H1 (cell line): Measurements from ENCODE around the gene ABCC11. TPM values are rescaled to one million over a fixed set of nuclear protein-coding genes. Genes with fewer than 3 reads are reported as not detected.

Experiments used
- BRCA1 ChIP-seq: IDR thresholded peaks from 2 replicates; pipeline ENCODE4 v1.6.1; 2012; ENCODE audit warnings: low read depth, low read length, improper control_type of control experiment
- SIRT6 ChIP-seq: IDR thresholded peaks from one replicate; pipeline ENCODE4 v1.7.1; 2012; ENCODE audit warnings: low read length, inconsistent platforms
- SUZ12 ChIP-seq: fragments of 200-600 bp; sonication (generic); IDR thresholded peaks from 2 replicates; pipeline ENCODE4 v1.6.1; 2012; ENCODE audit warnings: mild to moderate bottlenecking, inconsistent platforms, low read length, moderate library complexity, mixed read lengths
- polyA plus RNA-seq, 7 experiments: library from polyadenylated mRNA; depleted of rRNA in 3 of 7; stranded (reverse) in 5 of 7; unstranded in 2 of 7; fragments of >200 nt in 5 of 7; fragments of 200-250 nt in 2 of 7; gene quantifications; 1 replicate in 5 of 7; 2 replicates in 1 of 7; 4 replicates in 1 of 7; pipeline versions ENCODE4 v1.2.1 to v1.2.3, GENCODE V29; 2011 to 2013; ENCODE audit warnings: missing spikeins in 2 of 7, mixed read lengths in 2 of 7
- total RNA-seq: library from RNA; stranded (reverse); fragmentation: NEBNext Ultra II Directional; extraction: Animal tissue kit (Norgen Biotek cat#: 25700); gene quantifications from 2 replicates; pipeline ENCODE4 v1.2.1, GENCODE V29; 2021

The ABCC11 gene
- total and polyA plus RNA-seq, 2 of the 8 experiments (the other 6 are each of a cell fraction or from before 2014, with no cell fraction given): 0.06 TPM; not detected in 1

DNA sequence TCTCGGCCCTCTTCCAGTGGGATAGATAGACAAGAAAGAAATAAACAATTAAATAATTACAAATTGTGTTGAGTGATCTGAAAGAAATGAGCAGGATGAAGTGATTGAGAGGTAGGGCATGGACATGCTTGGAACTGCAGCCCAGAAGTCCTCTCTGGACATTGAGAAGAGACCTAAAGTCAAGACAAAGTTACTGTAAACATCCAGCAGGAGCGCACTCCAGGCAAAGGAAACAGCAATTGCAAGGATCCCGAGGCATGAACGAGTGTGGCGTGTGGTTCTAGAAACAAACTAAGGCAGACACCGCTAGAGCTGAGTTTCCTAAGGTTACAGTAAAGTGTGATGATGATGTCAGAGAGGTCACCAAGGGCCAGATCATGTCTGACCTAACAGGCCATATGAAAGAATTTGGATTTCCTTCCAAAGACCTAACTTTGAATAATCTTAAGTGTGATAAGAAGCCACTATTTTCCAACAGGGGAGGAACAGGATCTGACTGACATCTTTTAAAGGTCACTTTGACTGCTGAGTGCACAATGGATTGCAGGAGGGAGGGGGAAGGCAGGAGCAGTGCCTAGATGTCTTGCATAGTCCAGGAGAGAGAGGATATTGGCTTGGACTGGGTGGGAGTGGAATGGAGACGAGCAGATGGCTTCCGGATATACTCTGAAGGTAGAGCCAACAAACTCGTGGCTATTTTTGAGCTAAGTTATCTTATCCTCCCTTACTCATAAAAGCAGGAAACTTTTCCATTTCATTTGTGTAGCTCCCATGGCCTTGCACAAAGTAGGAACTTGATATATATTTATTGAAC lies 110.6 kb downstream of the ABCC11 start (continued):
- TF ChIP-seq SIRT6: no peak
- no peak for TF ChIP-seq SUZ12
- TF ChIP-seq BRCA1: no peak
